Epithelial cell of alveolus of lung (primary cell): ENCODE results near the gene RYK. TPM values are rescaled to one million over a fixed set of nuclear protein-coding genes. Genes with fewer than 3 reads are reported as not detected.

Experiments
- total RNA-seq: library from RNA; depleted of rRNA; stranded (reverse); fragments of >200 nt; gene quantifications from 2 replicates; pipeline ENCODE4 v1.2.1, GENCODE V29; 2015

Gene RYK
- total RNA-seq: 45.4 and 60.2 TPM in 2 replicates

DNA sequence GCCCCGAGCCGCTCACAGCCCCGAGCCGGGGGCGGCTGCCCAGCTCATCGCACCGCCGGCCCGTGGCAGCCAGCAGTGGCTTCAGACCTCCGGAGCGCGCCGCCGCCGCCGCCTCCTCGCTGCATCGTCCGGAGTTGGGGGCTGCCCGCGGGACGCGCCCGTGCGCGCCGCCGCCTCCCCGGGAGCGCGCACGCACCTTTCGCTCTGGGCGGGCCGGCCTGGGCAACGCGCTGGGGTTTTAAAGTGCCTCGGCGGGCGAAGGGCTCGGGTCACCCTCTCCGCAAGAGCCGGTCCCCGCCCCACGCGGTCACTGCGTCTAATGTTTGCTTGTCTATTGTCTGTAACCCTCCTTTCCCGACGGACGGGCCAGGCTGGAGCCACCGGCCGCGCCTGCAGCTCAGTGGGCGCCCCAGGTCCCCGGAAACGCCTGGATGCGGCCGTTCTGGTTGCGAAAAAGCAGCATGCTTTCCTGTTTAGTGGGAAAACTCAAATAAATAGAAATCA is at the start of gene RYK:
RYK (minus strand) TSS at position 143 of the 504 bp plus-strand sequence. CDS start 205 bp downstream, outside the sequence.

Other genes with a start within 250 kb of the RYK start
- 2.3 and 4.0 TPM in 2 replicates for gene SLCO2A1, start 220.9 kb downstream of the RYK start, total RNA-seq
- 49.0 and 80.5 TPM in 2 replicates for gene AMOTL2, start 123.6 kb upstream of the RYK start, total RNA-seq
- gene ANAPC13, start 235.1 kb upstream of the RYK start, total RNA-seq: 54.6 and 62.2 TPM in 2 replicates
- gene CEP63, start 235.2 kb upstream of the RYK start, total RNA-seq: 6.3 and 25.9 TPM in 2 replicates